Esophagus squamous epithelium (tissue), 5 donors: ENCODE data around the gene TRPV6. TPM values are rescaled to one million over a fixed set of nuclear protein-coding genes. Genes with fewer than 3 reads are reported as not detected.

ENCODE experiments used
- DNase-seq: peaks from one replicate; lab custom pipeline; 2025; lab: John Stamatoyannopoulos, UW
- H3K27ac ChIP-seq, 4 donors: fragments of 200-600 bp; sonication (generic); one replicate each; pipeline ENCODE4 v1.5.1; 2016 to 2019; ENCODE audit warnings: mild to moderate bottlenecking in 1 of 4
- H3K27me3 ChIP-seq, 4 donors: fragments of 200-600 bp; sonication (generic); 1 replicate in 3 of 4; 2 replicates in 1 of 4; pipeline versions ENCODE4 v1.5.1 to v1.6.0; 2017 to 2021; ENCODE audit warnings: antibody characterized with exemption in 1 of 4
- H3K36me3 ChIP-seq, 3 donors: fragments of 200-600 bp; sonication (generic); one replicate each; pipeline ENCODE4 v1.5.1; 2016 to 2019
- H3K4me1 ChIP-seq, 3 donors: fragments of 200-600 bp; sonication (generic); one replicate each; pipeline ENCODE4 v1.5.1; 2017 to 2019
- H3K4me3 ChIP-seq, 4 donors: fragments of 200-600 bp; sonication (generic); 1 replicate in 3 of 4; 2 replicates in 1 of 4; pipeline ENCODE4 v1.5.1; 2016 to 2019; ENCODE audit warnings: mild to moderate bottlenecking in 2 of 4, moderate library complexity in 1 of 4
- H3K9me3 ChIP-seq, 3 donors: fragments of 200-600 bp; sonication (generic); one replicate each; pipeline ENCODE4 v1.5.1; 2016 to 2019
- CTCF ChIP-seq, 6 experiments: fragments of 450-650 bp in 4 of 6; fragments of 200-600 bp in 2 of 6; sonication (generic) in 2 of 6; IDR thresholded peaks; one replicate each; pipeline ENCODE4 v1.5.1; 2016 to 2019; ENCODE audit warnings: antibody characterized with exemption in 6 of 6, mild to moderate bottlenecking in 4 of 6, moderate library complexity in 4 of 6
- POLR2A ChIP-seq, 4 donors: fragments of 450-650 bp; IDR thresholded peaks; one replicate each; pipeline ENCODE4 v1.6.1; 2017; ENCODE audit warnings: antibody characterized with exemption in 4 of 4, mild to moderate bottlenecking in 4 of 4, moderate library complexity in 3 of 4
- WGBS, 2 donors: methylation state at CpG; one replicate each; pipeline ENCODE4 v1.1.5; 2018; 5-methylcytosine and 5-hydroxymethylcytosine counted together
- intact Hi-C: fragments of 100-400 bp; cut with DNase I; formaldehyde crosslinking; loops from one replicate; pipeline ENCODE4 v1.15.0; 2022
- total RNA-seq, 4 donors: library from RNA; depleted of rRNA; stranded (reverse); fragments of >200 nt; gene quantifications; one replicate each; pipeline ENCODE4 v1.1.0, GENCODE V29; 2016
- donor health status: DM: yes; HTN: yes; CAD: no.

Gene TRPV6
- total RNA-seq, 4 donors from 2014 or later = 0.79 to 6.9 (median 4.5) TPM

GRCh38 chr7:142833174-142834048 is 52.1 kb downstream of the TRPV6 start:
- WGBS, 2 donors = 60 to 65% methylated on average over 6 of the region's 6 CpGs
- intact Hi-C loops = no loop called here
- H3K4me1 ChIP-seq = no peaks in the 10 kb centered on the region
- no peaks in the 10 kb centered on the region for H3K9me3 ChIP-seq
- no peak overlapping the region for H3K27ac ChIP-seq
- DNase-seq = no peak
- H3K36me3 ChIP-seq = no peaks in the 10 kb centered on the region
- TF ChIP-seq POLR2A (IDR thresholded peaks at IDR 0.05) (no peak), CTCF (IDR thresholded peaks at IDR 0.05) (no peak)
- H3K4me3 ChIP-seq = no peak overlapping the region
- no peaks in the 10 kb centered on the region for H3K27me3 ChIP-seq

- DNase-seq = no peak
- WGBS, 2 donors = 40 to 71% methylated on average over 2 of the region's 2 CpGs
- Histone ChIP-seq H3K4me1 (no peaks in the 10 kb centered on the region), H3K27me3 (no peaks in the 10 kb centered on the region), H3K27ac (no peak overlapping the region), H3K36me3 (no peaks in the 10 kb centered on the region), H3K4me3 (no peak overlapping the region), H3K9me3 (no peaks in the 10 kb centered on the region)
- TF ChIP-seq CTCF (IDR thresholded peaks at IDR 0.05) = no peak
- TF ChIP-seq POLR2A (IDR thresholded peaks at IDR 0.05) = no peak
- intact Hi-C loops = no loop called here
Measured at GRCh38 chr7:142832417-142832816, 53.1 kb downstream of the TRPV6 start.

DNA sequence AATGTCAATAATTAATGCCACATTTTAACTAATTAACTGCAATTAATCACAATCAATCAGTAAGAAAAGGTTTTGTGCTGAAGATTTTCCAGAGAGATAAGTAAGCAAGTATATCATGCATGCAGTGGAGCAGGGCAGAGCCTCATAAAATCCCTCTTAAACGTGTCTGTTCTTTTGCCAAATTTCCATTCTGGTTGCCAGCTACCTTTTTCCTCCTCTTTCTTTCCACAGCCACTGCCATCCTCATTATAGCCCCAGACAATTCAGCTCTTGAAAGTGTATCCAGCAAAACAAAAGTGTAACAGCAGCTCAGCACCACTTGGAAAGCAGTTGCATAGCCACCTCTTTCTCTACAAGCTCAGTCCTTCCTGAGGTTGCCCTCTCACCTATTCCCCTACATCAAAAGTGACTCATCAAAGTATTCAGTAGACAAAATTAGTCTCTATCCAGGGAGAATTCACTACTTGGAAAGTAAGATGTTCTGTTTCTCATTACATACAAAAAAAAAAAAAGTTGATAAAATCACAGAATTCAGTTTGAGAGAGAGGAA is 57.5 kb downstream of the TRPV6 start:
- peaks cover 0 to 3% (median 0%) of the 10 kb centered on the region in 4 donors for H3K27me3 ChIP-seq
- no peak overlapping the region for H3K27ac ChIP-seq
- no peaks in the 10 kb centered on the region for H3K9me3 ChIP-seq
- H3K4me1 ChIP-seq = no peaks in the 10 kb centered on the region
- no peaks in the 10 kb centered on the region for H3K36me3 ChIP-seq
- TF ChIP-seq CTCF (IDR thresholded peaks at IDR 0.05) (no peak), POLR2A (IDR thresholded peaks at IDR 0.05) (no peak)
- 21 to 22% methylated on average over 1 of the region's 1 CpG for WGBS, 2 donors
- H3K4me3 ChIP-seq = no peak overlapping the region
- no peak for DNase-seq
- intact Hi-C loops = no loop called here

GRCh38 chr7:142822714-142823113 is 62.8 kb downstream of the TRPV6 start:
- Histone ChIP-seq H3K27ac (no peak overlapping the region), H3K27me3 (peaks cover 0 to 12% (median 0%) of the 10 kb centered on the region in 4 donors), H3K4me1 (no peaks in the 10 kb centered on the region), H3K36me3 (no peaks in the 10 kb centered on the region), H3K9me3 (no peaks in the 10 kb centered on the region), H3K4me3 (no peak overlapping the region)
- no peak for DNase-seq
- intact Hi-C loops = no loop called here
- TF ChIP-seq POLR2A (IDR thresholded peaks at IDR 0.05) (no peak), CTCF (IDR thresholded peaks at IDR 0.05) (no peak)
- WGBS, 2 donors = 0 to 5% methylated on average over 1 of the region's 1 CpG

Other genes with a start within 250 kb of the TRPV6 start
- gene PRSS1, start 136.3 kb downstream of the TRPV6 start, total RNA-seq = not detected
- gene PRSS2, start 114.8 kb downstream of the TRPV6 start, total RNA-seq = not detected
- 10 to 100 TPM; 15.2 to 40.4 (median 26.1) TPM for gene EPHB6, start 30.7 kb downstream of the TRPV6 start, total RNA-seq
- gene TRPV5, start 48.0 kb upstream of the TRPV6 start, total RNA-seq = not detected
- not detected for gene LLCFC1, start 53.7 kb upstream of the TRPV6 start, total RNA-seq
- gene KEL, start 76.6 kb upstream of the TRPV6 start, total RNA-seq = 1 to 10 TPM in 1 of 4 donors, under 1 TPM in 2, not detected in 1; 0.09 to 3.6 (median 0.53) TPM
- not detected for gene OR9A2, start 141.4 kb upstream of the TRPV6 start, total RNA-seq
- not detected for gene OR6V1, start 166.6 kb upstream of the TRPV6 start, total RNA-seq
- not detected for gene PIP, start 246.3 kb upstream of the TRPV6 start, total RNA-seq